ENCODE results near the gene VSIG10L. TPM values are rescaled to one million over a fixed set of nuclear protein-coding genes. Genes with fewer than 3 reads are reported as not detected.

Gene VSIG10L
- total RNA-seq, 1 donor from 2014 or later = 7.0 TPM

DNA sequence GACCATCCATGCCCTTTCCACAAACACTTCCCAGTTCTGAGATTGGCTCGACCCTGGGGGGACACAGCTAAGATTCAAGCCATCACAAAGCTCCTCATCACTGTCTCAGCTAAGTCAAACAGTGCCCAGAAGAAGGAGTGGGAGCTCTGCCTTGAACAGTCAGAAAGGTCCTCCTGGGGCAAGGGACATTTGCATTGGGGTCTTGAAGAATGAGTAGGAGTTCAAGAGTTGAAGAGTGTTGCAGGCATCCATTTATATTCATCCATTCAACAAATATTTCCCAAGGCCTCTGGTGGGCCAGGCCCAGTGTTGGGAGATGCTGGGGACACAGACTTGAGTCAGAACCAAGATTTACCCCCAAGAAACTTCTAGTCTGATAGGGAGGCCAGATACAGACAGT is 24.0 kb downstream of the VSIG10L start:
- Mint-ChIP-seq H3K36me3 (ENCODE audit: insufficient read depth) (peaks cover 5% of the 10 kb centered on the region), H3K9me3 (ENCODE audit: low read depth) (no peaks in the 10 kb centered on the region), H3K4me1 (ENCODE audit: low read depth) (peaks cover 7% of the 10 kb centered on the region), H3K27ac (no peak overlapping the region), H3K27me3 (peaks cover 3% of the 10 kb centered on the region), H3K4me3 (ENCODE audit: low read depth) (no peak overlapping the region)
- TF ChIP-seq, protein P1, sequence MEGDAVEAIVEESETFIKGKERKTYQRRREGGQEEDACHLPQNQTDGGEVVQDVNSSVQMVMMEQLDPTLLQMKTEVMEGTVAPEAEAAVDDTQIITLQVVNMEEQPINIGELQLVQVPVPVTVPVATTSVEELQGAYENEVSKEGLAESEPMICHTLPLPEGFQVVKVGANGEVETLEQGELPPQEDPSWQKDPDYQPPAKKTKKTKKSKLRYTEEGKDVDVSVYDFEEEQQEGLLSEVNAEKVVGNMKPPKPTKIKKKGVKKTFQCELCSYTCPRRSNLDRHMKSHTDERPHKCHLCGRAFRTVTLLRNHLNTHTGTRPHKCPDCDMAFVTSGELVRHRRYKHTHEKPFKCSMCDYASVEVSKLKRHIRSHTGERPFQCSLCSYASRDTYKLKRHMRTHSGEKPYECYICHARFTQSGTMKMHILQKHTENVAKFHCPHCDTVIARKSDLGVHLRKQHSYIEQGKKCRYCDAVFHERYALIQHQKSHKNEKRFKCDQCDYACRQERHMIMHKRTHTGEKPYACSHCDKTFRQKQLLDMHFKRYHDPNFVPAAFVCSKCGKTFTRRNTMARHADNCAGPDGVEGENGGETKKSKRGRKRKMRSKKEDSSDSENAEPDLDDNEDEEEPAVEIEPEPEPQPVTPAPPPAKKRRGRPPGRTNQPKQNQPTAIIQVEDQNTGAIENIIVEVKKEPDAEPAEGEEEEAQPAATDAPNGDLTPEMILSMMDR (IDR thresholded peaks at IDR 0.05; ENCODE audit: unreplicated experiment) = no peak
- DNase-seq (ENCODE audit: low spot score, unreplicated experiment) = no peak

DNA sequence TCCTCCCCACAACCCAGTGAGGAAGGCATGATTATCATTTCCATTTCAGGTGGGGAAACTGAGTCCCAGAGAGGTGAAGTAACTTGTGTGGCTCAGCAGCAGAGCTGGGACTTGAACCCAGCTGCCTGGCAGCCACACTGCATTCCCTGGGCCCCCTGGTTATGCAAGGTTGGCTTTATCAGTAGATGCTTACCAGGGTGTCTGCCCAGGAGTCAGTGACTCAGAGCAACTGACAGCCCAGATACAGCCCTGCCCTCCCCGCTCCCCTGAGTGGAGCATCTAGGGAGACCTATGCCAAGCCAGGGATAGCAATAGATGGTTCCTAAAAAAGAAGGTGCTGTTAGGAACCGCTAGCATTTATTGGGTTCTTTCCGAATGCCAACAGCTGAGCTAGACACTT is 24.6 kb downstream of the VSIG10L start:
- no peaks in the 10 kb centered on the region for H3K9me3 Mint-ChIP-seq (ENCODE audit: low read depth)
- DNase-seq (ENCODE audit: low spot score, unreplicated experiment) = no peak
- no peak overlapping the region for H3K27ac Mint-ChIP-seq
- TF ChIP-seq, protein P1 (IDR thresholded peaks at IDR 0.05; ENCODE audit: unreplicated experiment) = no peak
- H3K4me3 Mint-ChIP-seq (ENCODE audit: low read depth) = no peak overlapping the region
- H3K4me1 Mint-ChIP-seq (ENCODE audit: low read depth) = peaks cover 8% of the 10 kb centered on the region
- H3K36me3 Mint-ChIP-seq (ENCODE audit: insufficient read depth) = peaks cover 5% of the 10 kb centered on the region
- H3K27me3 Mint-ChIP-seq = peaks cover 3% of the 10 kb centered on the region

DNA sequence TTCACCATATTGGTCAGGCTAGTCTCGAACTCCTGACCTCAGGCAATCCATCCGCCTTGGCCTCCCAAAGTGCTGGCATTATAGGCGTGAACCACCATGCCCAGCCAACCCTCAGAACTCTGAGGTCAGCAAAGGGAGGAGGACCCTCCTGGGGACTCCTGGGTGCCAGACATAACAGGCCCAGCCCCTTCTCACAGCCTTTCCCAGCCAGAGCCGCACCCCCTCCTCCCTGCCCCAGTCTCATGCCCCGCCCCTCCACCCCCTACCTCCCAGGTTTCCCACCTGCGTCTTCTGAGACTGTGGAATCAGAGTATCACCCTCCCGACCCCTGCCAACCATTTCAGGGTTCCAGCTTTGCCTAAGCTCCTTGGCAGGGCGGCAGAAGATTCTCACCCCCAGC is 25.3 kb downstream of the VSIG10L start:
- Mint-ChIP-seq H3K36me3 (ENCODE audit: insufficient read depth) (peaks cover 5% of the 10 kb centered on the region), H3K9me3 (ENCODE audit: low read depth) (no peaks in the 10 kb centered on the region), H3K27ac (no peak overlapping the region), H3K4me3 (ENCODE audit: low read depth) (no peak overlapping the region), H3K27me3 (peaks cover 3% of the 10 kb centered on the region), H3K4me1 (ENCODE audit: low read depth) (peaks cover 10% of the 10 kb centered on the region)
- DNase-seq (ENCODE audit: low spot score, unreplicated experiment) = no peak
- TF ChIP-seq, protein P1 (IDR thresholded peaks at IDR 0.05; ENCODE audit: unreplicated experiment) = no peak

DNA sequence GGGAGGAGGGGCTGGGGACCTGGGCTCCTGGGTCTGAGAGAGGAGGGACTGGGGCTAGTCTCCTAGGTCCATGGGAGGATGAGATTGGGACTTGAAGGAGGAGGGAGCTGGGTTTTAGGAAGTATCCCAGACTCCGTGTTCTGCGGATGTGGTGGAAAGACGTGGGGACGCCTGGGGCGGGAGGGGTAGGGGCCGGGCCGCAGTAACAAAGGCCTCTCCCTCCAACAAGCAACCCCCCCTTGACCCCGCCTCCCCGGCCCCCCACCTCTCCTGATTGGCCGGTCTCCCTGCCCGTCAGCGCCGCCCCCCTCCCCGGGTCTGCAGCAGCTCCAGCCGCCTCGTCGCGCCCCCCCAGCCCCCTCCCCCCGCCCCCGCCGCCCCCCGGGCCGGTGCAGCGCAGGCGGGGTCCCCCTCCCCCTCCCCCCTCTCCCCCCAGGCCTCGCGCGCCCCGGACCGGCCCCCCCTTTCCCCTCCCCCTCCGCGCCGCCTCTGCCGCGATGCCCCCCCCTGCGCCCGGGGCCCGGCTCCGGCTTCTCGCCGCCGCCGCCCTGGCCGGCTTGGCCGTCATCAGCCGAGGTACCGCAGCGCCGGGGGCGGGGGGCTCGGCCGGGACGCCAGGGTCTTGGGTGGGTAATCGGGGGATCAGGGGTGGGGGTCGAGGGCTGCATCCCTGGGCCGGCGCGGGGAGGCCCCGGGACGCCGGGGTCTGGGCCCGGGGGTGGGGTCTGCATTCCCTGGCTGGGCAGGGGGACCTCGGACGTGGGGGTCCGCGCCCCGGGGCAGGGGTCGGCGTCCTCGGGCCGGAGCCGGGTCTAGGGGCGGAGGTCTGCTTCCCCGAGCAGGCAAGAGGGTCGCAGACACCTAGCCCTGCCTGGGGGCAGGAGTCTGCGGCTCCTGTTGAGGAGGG is 30.3 kb downstream of the VSIG10L start, which contains the start of gene IGLON5:
IGLON5 (plus strand) TSS at position 294 of the 907 bp plus-strand sequence; CDS start at position 498, 204 bp downstream.
- Mint-ChIP-seq H3K4me1 (ENCODE audit: low read depth) (peaks cover 12% of the 10 kb centered on the region), H3K27me3 (peaks cover 3% of the 10 kb centered on the region), H3K36me3 (ENCODE audit: insufficient read depth) (peaks cover 5% of the 10 kb centered on the region), H3K9me3 (ENCODE audit: low read depth) (peaks cover 8% of the 10 kb centered on the region), H3K27ac (peak within 1 kb of the TSS; percentile 89), H3K4me3 (ENCODE audit: low read depth) (peak within 1 kb of the TSS; percentile 83)
- peak; percentile 38 for DNase-seq (ENCODE audit: low spot score, unreplicated experiment)
- TF ChIP-seq, protein P1 (IDR thresholded peaks at IDR 0.05; ENCODE audit: unreplicated experiment) = no peak

DNA sequence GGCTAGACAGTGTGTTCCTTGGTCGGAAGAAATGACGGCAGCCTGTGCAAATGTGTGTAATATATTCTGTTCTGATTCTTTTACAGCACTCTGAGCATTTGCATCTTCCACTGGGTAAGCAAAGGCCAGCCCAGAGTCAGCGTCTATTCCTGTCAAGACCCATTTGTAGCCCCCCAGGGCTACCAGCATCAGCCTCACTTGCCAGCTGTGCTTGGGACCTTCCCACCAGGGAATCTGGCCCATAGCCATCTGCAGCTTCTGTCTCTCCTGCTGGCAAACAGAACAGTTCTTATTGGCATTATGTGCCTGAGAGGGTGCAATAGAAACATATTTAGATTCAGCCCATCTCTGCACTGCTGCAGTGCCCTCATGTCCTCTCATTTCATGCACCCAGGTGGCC is 36.5 kb downstream of the VSIG10L start:
- peaks cover 3% of the 10 kb centered on the region for H3K27me3 Mint-ChIP-seq
- no peak overlapping the region for H3K27ac Mint-ChIP-seq
- no peak overlapping the region for H3K4me3 Mint-ChIP-seq (ENCODE audit: low read depth)
- no peaks in the 10 kb centered on the region for H3K36me3 Mint-ChIP-seq (ENCODE audit: insufficient read depth)
- no peak for DNase-seq (ENCODE audit: low spot score, unreplicated experiment)
- peaks cover 14% of the 10 kb centered on the region for H3K9me3 Mint-ChIP-seq (ENCODE audit: low read depth)
- TF ChIP-seq, protein P1 (IDR thresholded peaks at IDR 0.05; ENCODE audit: unreplicated experiment) = no peak
- H3K4me1 Mint-ChIP-seq (ENCODE audit: low read depth) = peaks cover 6% of the 10 kb centered on the region
